Measurements from ENCODE around the gene BHLHE40.

The BHLHE40 gene

GRCh38 chr3:4982773-4983738, 3.8 kb downstream of the BHLHE40 start:
- no peak for DNase-seq
- H3K4me1 Mint-ChIP-seq: peaks cover 64% of the 10 kb centered on the region
- no peaks in the 10 kb centered on the region for H3K27me3 Mint-ChIP-seq
- H3K36me3 Mint-ChIP-seq: peaks cover 68% of the 10 kb centered on the region
- H3K4me3 Mint-ChIP-seq: peak overlapping the region; percentile 97
- H3K27ac Mint-ChIP-seq: peak overlapping the region; percentile 90
- H3K9me3 Mint-ChIP-seq: no peaks in the 10 kb centered on the region
- CTCF ChIA-PET: interaction anchor here (0.7 to 11.3 kb wide), 13 partner anchors 26 to 325 kb away, joined by 3 to 112 read pairs (median 5); no protein-coding TSS in a partner anchor

- H3K27me3 Mint-ChIP-seq: peaks cover 2% of the 10 kb centered on the region
- DNase-seq: peak; percentile 64
- peaks cover 72% of the 10 kb centered on the region for H3K4me1 Mint-ChIP-seq
- H3K27ac Mint-ChIP-seq: peak overlapping the region; percentile 90
- peaks cover 68% of the 10 kb centered on the region for H3K36me3 Mint-ChIP-seq
- peak overlapping the region; percentile 97 for H3K4me3 Mint-ChIP-seq
- CTCF ChIA-PET: interaction anchor here (0.8 to 11.3 kb wide), 15 partner anchors 8 to 274 kb away, joined by 3 to 112 read pairs (median 5); no protein-coding TSS in a partner anchor
- no peaks in the 10 kb centered on the region for H3K9me3 Mint-ChIP-seq
These were observed 4.7 kb downstream of the BHLHE40 start for GRCh38 chr3:4983739-4984510.

- peak overlapping the region; percentile 97 for H3K4me3 Mint-ChIP-seq
- H3K36me3 Mint-ChIP-seq: peaks cover 66% of the 10 kb centered on the region
- CTCF ChIA-PET: interaction anchor here (0.8 to 11.3 kb wide), 15 partner anchors 8 to 275 kb away, joined by 3 to 112 read pairs (median 5); no protein-coding TSS in a partner anchor
- peaks cover 77% of the 10 kb centered on the region for H3K4me1 Mint-ChIP-seq
- H3K9me3 Mint-ChIP-seq: no peaks in the 10 kb centered on the region
- H3K27ac Mint-ChIP-seq: peak overlapping the region; percentile 90
- peaks cover 7% of the 10 kb centered on the region for H3K27me3 Mint-ChIP-seq
- DNase-seq: no peak
These were observed 5.3 kb downstream of the BHLHE40 start for GRCh38 chr3:4984511-4984864.

- DNase-seq: no peak
- Mint-ChIP-seq H3K4me3 (peak overlapping the region; percentile 82), H3K4me1 (peaks cover 80% of the 10 kb centered on the region), H3K9me3 (no peaks in the 10 kb centered on the region), H3K36me3 (peaks cover 55% of the 10 kb centered on the region), H3K27me3 (peaks cover 8% of the 10 kb centered on the region), H3K27ac (peak overlapping the region; percentile 93)
- CTCF ChIA-PET: interaction anchor here (0.8 to 11.3 kb wide), 12 partner anchors 9 to 274 kb away, joined by 3 to 112 read pairs (median 7); no protein-coding TSS in a partner anchor
These were observed 6.3 kb downstream of the BHLHE40 start for GRCh38 chr3:4985330-4986174.

- peak overlapping the region; percentile 93 for H3K27ac Mint-ChIP-seq
- H3K9me3 Mint-ChIP-seq: no peaks in the 10 kb centered on the region
- H3K27me3 Mint-ChIP-seq: peaks cover 9% of the 10 kb centered on the region
- peaks cover 49% of the 10 kb centered on the region for H3K36me3 Mint-ChIP-seq
- no peak for DNase-seq
- peaks cover 78% of the 10 kb centered on the region for H3K4me1 Mint-ChIP-seq
- H3K4me3 Mint-ChIP-seq: peak overlapping the region; percentile 82
- CTCF ChIA-PET: interaction anchor here (0.8 to 11.3 kb wide), 7 partner anchors 34 to 275 kb away, joined by 3 to 112 read pairs (median 20); no protein-coding TSS in a partner anchor
These were observed 7.0 kb downstream of the BHLHE40 start for GRCh38 chr3:4986175-4986781.

- Mint-ChIP-seq H3K4me3 (peak overlapping the region; percentile 82), H3K27ac (peak overlapping the region; percentile 93), H3K36me3 (peaks cover 42% of the 10 kb centered on the region), H3K4me1 (peaks cover 71% of the 10 kb centered on the region), H3K27me3 (peaks cover 12% of the 10 kb centered on the region), H3K9me3 (no peaks in the 10 kb centered on the region)
- CTCF ChIA-PET: interaction anchor here (0.9 to 11.3 kb wide), 7 partner anchors 12 to 275 kb away, joined by 3 to 112 read pairs (median 20); no protein-coding TSS in a partner anchor
- peak; percentile 87 for DNase-seq
These were observed 7.7 kb downstream of the BHLHE40 start for GRCh38 chr3:4986782-4987537.

GRCh38 chr3:4987538-4988296, 8.5 kb downstream of the BHLHE40 start:
- CTCF ChIA-PET: interaction anchor here (1.5 to 11.3 kb wide), 4 partner anchors 12 to 276 kb away, joined by 4 to 112 read pairs (median 20); no protein-coding TSS in a partner anchor
- Mint-ChIP-seq H3K27ac (peak overlapping the region; percentile 93), H3K9me3 (no peaks in the 10 kb centered on the region), H3K4me3 (peak overlapping the region; percentile 82), H3K27me3 (peaks cover 12% of the 10 kb centered on the region), H3K4me1 (peaks cover 64% of the 10 kb centered on the region), H3K36me3 (peaks cover 35% of the 10 kb centered on the region)
- DNase-seq: no peak

- Mint-ChIP-seq H3K4me1 (peaks cover 52% of the 10 kb centered on the region), H3K27me3 (peaks cover 12% of the 10 kb centered on the region), H3K36me3 (peaks cover 20% of the 10 kb centered on the region), H3K9me3 (no peaks in the 10 kb centered on the region), H3K4me3 (no peak overlapping the region), H3K27ac (peak overlapping the region; percentile 38)
- no peak for DNase-seq
- CTCF ChIA-PET: no interaction called here
These were observed 10.0 kb downstream of the BHLHE40 start for GRCh38 chr3:4988983-4989834.

- CTCF ChIA-PET: no interaction called here
- Mint-ChIP-seq H3K4me3 (no peak overlapping the region), H3K36me3 (peaks cover 14% of the 10 kb centered on the region), H3K9me3 (no peaks in the 10 kb centered on the region), H3K4me1 (peaks cover 48% of the 10 kb centered on the region), H3K27me3 (peaks cover 12% of the 10 kb centered on the region), H3K27ac (no peak overlapping the region)
- DNase-seq: no peak
These were observed 10.8 kb downstream of the BHLHE40 start for GRCh38 chr3:4990069-4990468.

- no peak overlapping the region for H3K27ac Mint-ChIP-seq
- H3K9me3 Mint-ChIP-seq: no peaks in the 10 kb centered on the region
- no peak overlapping the region for H3K4me3 Mint-ChIP-seq
- peaks cover 29% of the 10 kb centered on the region for H3K4me1 Mint-ChIP-seq
- H3K36me3 Mint-ChIP-seq: no peaks in the 10 kb centered on the region
- CTCF ChIA-PET: interaction anchor here (0.6 kb wide), 1 partner anchor 66 kb away, joined by 3 read pairs; no protein-coding TSS in a partner anchor
- H3K27me3 Mint-ChIP-seq: peaks cover 12% of the 10 kb centered on the region
- no peak for DNase-seq
These were observed 12.9 kb downstream of the BHLHE40 start for GRCh38 chr3:4992118-4992517.
